HG03039 (cell line): Measurements from ENCODE around the gene PSMA4.
"Not testable (repeated sequence)": the region's sequence is repeated elsewhere in the genome, so short reads cannot be mapped to it uniquely, and the experiment has no call there.

Experiments
- ATAC-seq: cut with Tn5 transposase; IDR thresholded peaks from one replicate; pipeline ENCODE4 v1.9.1; 2021; ENCODE audit warnings: mild to moderate bottlenecking, moderate library complexity; ENCODE audit not compliant: unreplicated experiment

The PSMA4 gene

GRCh38 chr15:78540141-78540870 lies at the start of gene PSMA4:
PSMA4 (plus strand) TSS chr15:78540444; CDS start chr15:78541928, 1,484 bp downstream.
- peak; percentile 78 for ATAC-seq

- ATAC-seq, result no peak
Observed at GRCh38 chr15:78492872-78493271, 47.4 kb upstream of the PSMA4 start.

DNA sequence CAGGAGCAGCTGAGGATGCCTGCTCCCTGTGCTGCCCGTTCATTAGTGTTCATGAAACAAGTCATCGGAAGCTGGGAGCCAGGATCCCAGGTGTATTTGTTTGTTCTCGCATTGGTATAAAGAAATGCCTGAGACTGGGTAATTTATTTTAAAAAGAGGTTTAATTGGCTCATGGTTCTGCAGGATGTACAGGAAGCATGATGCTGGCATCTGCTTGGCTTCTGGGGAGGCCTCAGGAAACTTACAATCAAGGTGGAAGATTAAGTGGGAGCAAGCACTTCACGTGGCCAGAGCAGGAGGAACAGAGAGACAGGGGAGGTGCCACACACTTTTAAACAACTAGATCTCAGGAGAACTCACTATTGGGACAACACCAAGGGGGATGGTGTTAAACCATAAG lies 38.4 kb upstream of the PSMA4 start:
- ATAC-seq, result no peak

DNA sequence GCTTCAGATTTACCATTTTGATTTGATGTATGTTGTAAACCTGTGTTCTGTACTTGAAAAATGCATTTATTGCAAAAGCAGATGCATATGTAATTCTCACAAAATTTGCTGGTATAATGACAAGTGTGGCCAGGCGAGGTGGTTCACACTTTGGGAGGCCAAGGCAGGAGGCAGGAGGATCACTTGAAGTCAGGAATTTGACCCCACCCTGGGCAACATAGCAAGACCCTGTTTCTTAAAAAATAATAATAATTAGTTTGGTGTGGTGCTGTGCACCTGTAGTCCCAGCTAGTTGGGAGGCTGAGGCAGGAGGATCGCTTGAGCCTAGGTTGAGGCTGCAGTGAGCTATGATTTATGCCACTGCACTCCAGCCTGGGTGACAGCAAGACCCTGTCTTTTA lies 37.6 kb upstream of the PSMA4 start:
- ATAC-seq, result no peak

DNA sequence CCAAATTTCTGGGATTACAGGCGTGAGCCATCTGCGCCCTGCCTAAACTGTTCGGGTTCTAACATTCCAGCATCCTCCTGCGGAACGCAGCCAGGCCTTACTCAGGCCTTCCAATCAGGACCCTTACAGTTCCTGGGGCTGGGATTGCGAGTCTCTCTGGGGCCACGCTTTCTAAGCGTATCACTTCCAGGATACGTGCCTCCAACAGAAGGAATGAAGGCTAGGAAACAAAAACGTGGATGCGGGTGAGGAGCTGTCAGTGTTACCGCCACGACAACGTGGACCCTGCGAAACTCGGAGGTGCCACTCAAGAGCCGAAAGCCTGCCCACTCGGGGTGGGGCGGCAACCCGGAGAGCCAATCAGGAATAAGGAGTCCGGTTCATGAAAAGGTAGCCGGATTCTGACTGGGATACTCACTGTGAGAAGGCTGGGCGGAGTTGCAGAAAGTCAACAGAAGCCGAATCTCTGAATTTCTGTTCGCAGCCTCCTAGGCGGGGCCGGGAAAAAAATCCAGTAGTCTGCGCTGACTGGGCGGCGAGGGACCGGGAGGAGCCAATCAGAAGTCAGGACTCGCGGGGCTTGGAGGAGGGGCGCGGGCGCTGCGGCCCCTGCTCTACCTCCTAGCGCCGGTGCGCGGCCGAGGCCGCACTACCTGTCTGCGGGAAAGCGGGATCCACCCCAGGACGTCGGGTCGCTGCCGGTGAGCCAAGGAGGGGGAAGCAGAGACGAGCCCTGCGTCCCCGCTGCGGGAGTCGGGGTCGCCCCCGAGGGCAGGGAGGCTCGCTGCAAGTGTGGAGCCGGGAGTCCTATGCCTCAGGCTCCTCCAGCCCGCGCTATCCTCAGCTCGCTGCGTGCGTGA lies 33.0 kb upstream of the PSMA4 start, which contains the start of gene HYKK:
TSS of gene HYKK (plus strand) at position 607 of the 860 bp plus-strand sequence. CDS start 5,512 bp downstream, outside the sequence.
- ATAC-seq, result peak; percentile 73

DNA sequence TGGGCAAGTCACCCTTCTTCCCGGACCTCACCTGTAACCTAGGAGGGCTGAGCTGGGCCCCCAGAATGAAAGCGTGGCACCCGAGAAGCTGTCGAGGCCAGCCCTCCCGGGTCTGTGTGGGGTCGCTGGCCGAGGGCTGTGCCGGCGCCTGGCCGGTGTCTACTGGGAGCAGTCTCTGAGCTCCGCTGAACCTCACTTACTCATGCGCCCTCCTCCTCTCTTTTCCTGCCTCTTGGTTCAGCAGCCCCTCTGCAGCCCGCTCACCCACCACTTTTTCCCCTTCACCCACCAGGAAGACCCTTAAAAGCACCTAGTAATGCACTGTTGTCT lies 32.4 kb upstream of the PSMA4 start:
- no peak for ATAC-seq

- no peak for ATAC-seq
Observed at GRCh38 chr15:78508272-78508671, 32.0 kb upstream of the PSMA4 start.

DNA sequence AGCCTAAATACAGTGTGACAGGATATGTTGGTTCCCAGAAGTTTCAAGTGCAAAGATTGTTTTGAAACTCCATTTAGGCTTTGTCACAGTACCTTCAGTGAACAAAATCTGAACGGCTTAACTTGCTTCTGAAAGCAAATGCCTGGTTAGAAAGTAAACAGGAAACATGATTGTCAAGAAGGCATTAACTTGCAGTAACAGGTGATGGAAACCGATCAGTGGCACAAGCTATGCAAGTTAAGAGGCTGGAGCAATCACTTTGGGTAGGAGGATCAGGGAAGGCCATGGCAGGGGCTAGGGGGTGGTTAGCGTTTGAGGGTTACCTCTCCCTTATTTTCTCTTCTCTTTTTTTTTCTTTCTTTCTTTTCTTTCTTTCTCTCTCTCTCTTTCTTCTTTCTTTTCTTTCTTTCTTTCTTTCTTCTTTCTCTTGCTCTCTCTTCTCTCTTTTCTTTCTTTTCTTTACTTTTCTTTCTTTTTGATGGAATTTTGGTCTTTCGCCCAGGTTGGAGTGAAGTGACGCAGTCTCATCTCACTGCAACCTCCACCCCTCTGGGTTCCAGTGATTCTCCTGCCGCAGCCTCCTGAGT lies 30.4 kb upstream of the PSMA4 start:
- ATAC-seq, result no peak

DNA sequence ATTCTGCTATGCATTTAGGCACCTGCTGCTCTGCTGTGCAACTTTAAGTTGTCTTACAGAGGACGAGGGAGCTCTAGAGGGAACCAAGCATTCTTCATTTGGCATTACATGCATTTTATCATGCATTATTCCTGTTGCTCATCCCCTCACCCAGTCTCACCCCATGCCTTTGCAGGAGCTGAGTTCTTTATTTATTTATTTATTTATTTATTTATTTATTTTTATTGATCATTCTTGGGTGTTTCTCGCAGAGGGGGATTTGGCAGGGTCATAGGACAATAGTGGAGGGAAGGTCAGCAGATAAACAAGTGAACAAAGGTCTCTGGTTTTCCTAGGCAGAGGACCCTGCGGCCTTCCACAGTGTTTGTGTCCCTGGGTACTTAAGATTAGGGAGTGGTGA lies 20.2 kb upstream of the PSMA4 start:
- not testable (repeated sequence) for ATAC-seq

GRCh38 chr15:78524230-78524629 lies 16.0 kb upstream of the PSMA4 start:
- ATAC-seq, result no peak

DNA sequence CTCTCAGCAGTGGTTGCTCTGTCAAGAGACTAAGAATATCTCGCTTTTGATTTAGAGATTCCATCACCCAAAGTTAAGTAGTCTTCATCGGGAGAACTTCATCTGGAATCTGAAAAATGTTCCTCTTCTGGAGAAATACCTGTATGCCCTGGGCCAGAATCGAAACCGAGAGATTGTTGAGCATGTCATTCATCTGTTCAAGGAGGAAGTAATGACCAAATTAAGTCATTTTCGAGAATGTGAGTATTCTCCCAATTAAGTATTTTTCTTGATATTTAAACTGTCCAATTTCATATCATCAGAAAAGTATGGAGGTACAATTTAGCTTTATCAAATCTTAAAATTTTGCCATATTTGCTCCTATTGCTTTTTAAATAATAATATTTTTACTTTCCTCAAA lies 12.9 kb upstream of the PSMA4 start:
- no peak for ATAC-seq

DNA sequence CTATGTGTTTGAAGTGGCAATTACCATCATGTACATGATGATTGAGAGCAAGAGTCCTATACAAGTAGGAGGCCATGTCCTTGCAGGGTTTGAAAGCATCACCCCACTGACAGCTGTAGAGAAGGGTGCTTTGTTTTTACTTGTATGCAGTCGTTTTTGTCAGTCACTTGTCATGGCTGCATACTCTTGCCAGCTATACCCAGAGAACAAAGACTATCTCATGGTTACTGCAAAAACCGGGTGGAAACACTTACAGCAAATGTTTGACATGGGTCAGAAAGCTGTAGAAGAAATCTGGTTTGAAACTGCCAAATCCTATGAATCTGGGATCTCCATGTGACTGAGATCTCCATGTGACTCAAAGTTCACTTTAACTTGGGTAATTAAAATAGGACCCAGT lies 6.9 kb upstream of the PSMA4 start:
- no peak for ATAC-seq

DNA sequence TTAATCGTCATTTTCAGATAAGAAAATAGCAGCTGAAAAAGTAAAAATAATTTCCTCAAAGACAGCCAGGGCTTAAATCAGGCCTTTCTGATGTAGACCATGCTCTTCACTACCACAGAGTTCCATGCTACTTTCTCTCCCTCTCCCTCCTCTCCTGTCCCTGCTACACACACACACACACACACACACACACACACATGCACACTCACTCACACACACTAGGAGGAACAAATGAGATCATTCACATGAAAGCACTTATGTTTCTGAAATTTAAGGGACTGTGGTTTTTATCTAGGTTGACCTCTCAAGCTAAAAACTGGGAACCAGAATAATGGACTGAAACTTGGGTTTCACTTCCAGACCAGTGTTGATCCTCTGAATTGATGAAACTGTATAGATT lies 4.1 kb upstream of the PSMA4 start:
- ATAC-seq, result no peak

DNA sequence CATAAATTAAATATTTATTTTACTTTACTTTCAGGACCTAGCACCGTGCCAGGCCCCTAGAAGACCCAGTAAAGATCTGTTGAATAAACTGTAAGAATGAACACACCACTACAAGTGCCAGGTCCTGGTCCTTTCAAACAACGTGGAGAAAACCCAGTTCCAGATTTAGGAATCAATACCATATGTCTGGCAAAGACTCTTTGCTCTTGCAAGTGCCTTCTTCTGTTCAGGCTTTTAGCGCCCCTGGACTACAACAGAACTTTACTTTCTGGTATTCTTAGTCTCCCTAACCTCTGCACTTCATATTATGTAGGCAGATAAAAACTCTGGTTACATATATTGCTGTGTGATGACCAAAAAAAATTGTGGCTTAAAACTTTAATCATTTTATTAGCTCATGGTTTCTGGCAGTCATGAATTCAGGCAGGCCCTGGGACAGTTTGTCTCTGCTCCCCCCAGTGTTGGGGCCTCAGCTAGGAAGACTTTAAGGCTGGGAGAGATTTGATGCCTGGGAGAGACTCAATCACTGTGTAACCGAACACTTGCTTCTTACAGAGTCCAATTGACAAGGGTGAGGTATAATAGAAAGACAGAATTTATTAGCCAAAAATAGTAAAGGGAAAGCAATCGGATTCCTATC lies 2.9 kb upstream of the PSMA4 start:
- ATAC-seq, result no peak

- ATAC-seq, result no peak
Observed at GRCh38 chr15:78538358-78538757, 1.9 kb upstream of the PSMA4 start.

- ATAC-seq, result not testable (repeated sequence)
Observed at GRCh38 chr15:78539464-78540140, 642 bp upstream of the PSMA4 start.

GRCh38 chr15:78540871-78541743 lies 863 bp downstream of the PSMA4 start:
- ATAC-seq, result no peak

- ATAC-seq, result no peak
Observed at GRCh38 chr15:78541744-78542034, 1.4 kb downstream of the PSMA4 start.

DNA sequence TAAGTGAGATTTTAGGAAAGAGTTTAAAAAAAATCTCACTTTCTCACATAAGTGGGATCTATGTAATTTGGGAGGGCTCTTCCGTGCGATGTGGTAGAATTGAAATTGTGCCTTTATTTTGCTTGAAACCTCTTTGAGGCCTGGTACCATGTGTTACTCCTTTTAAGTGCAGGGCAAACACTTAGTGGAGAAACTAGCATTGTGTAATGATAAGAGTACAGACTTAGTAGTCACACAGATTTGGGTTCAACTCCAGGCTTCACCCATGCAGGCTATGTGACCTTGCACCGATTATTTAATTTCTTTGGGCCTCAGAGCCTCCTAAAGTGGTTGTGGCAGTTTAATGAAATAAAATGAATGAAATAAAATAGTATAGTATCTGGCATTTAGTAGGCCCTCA lies 2.4 kb downstream of the PSMA4 start:
- ATAC-seq, result no peak

- no peak for ATAC-seq
Observed at GRCh38 chr15:78550194-78550593, 9.9 kb downstream of the PSMA4 start.
